ENCODE data around the gene CHRND.
"Not testable (repeated sequence)": the region's sequence is repeated elsewhere in the genome, so short reads cannot be mapped to it uniquely, and the experiment has no call there.

The CHRND gene

GRCh38 chr2:232550354-232551249 lies 24.6 kb downstream of the CHRND start, which contains the start of the genes EIF4E2 and TIGD1:
EIF4E2 (plus strand) TSS chr2:232550689; CDS start chr2:232550725, 36 bp downstream.
TIGD1 (minus strand) TSS chr2:232550557; CDS start chr2:232549882, 675 bp downstream.
- Histone ChIP-seq H3K9ac (ENCODE audit: low read depth, low read length) (peak within 1 kb of the TSS; percentile 93), H3K4me3 (ENCODE audit: low read length) (peak within 1 kb of the TSS; percentile 92), H3K27me3 (ENCODE audit: insufficient read depth, low read length) (no peaks in the 10 kb centered on the region), H3K9me3 (ENCODE audit: insufficient read depth, low read depth, low read length) (no peaks in the 10 kb centered on the region), H3K27ac (ENCODE audit: low read depth, low read length) (peak within 1 kb of the TSS; percentile 97), H3K4me1 (ENCODE audit: insufficient read depth, low read length) (peaks cover 3% of the 10 kb centered on the region; the same call in 1 of the 2 replicates), H3K36me3 (ENCODE audit: insufficient read depth, low read length) (peaks cover 38% of the 10 kb centered on the region)
- 1% methylated on average over 72 of the region's 81 CpGs for whole genome bisulfite sequencing

GRCh38 chr2:232551250-232551638 lies 25.3 kb downstream of the CHRND start:
- Histone ChIP-seq H3K9ac (ENCODE audit: low read depth, low read length) (peak overlapping the region; percentile 93), H3K9me3 (ENCODE audit: insufficient read depth, low read depth, low read length) (no peaks in the 10 kb centered on the region), H3K4me1 (ENCODE audit: insufficient read depth, low read length) (peaks cover 3% of the 10 kb centered on the region; the same call in 1 of the 2 replicates), H3K27me3 (ENCODE audit: insufficient read depth, low read length) (no peaks in the 10 kb centered on the region), H3K4me3 (ENCODE audit: low read length) (peak overlapping the region; percentile 92), H3K36me3 (ENCODE audit: insufficient read depth, low read length) (peaks cover 44% of the 10 kb centered on the region), H3K27ac (ENCODE audit: low read depth, low read length) (peak overlapping the region; percentile 97; the same call in 1 of the 2 replicates)
- WGBS, result 24% methylated on average over 7 of the region's 7 CpGs

- WGBS, result 92% methylated on average over 4 of the region's 4 CpGs
- no peak overlapping the region for H3K27ac ChIP-seq (ENCODE audit: low read depth, low read length)
- H3K27me3 ChIP-seq (ENCODE audit: insufficient read depth, low read length), result no peaks in the 10 kb centered on the region
- H3K9ac ChIP-seq (ENCODE audit: low read depth, low read length), result peak overlapping the region; percentile 93
- H3K4me1 ChIP-seq (ENCODE audit: insufficient read depth, low read length), result peaks cover 3% of the 10 kb centered on the region; the same call in 1 of the 2 replicates
- H3K36me3 ChIP-seq (ENCODE audit: insufficient read depth, low read length), result peaks cover 46% of the 10 kb centered on the region
- no peaks in the 10 kb centered on the region for H3K9me3 ChIP-seq (ENCODE audit: insufficient read depth, low read depth, low read length)
- H3K4me3 ChIP-seq (ENCODE audit: low read length), result peak overlapping the region; percentile 92
These were observed 25.8 kb downstream of the CHRND start for GRCh38 chr2:232551776-232552175.

- Histone ChIP-seq H3K9me3 (ENCODE audit: insufficient read depth, low read depth, low read length) (no peaks in the 10 kb centered on the region), H3K4me3 (ENCODE audit: low read length) (no peak overlapping the region), H3K27ac (ENCODE audit: low read depth, low read length) (no peak overlapping the region), H3K27me3 (ENCODE audit: insufficient read depth, low read length) (no peaks in the 10 kb centered on the region), H3K9ac (ENCODE audit: low read depth, low read length) (no peak overlapping the region), H3K36me3 (ENCODE audit: insufficient read depth, low read length) (peaks cover 78% of the 10 kb centered on the region), H3K4me1 (ENCODE audit: insufficient read depth, low read length) (peaks cover 2% of the 10 kb centered on the region; the same call in 1 of the 2 replicates)
- WGBS, result 92% methylated on average over 3 of the region's 3 CpGs
These were observed 30.5 kb downstream of the CHRND start for GRCh38 chr2:232556426-232556825.

GRCh38 chr2:232562515-232563151 lies 36.7 kb downstream of the CHRND start:
- no peaks in the 10 kb centered on the region for H3K27me3 ChIP-seq (ENCODE audit: insufficient read depth, low read length)
- 93% methylated on average over 7 of the region's 8 CpGs for WGBS
- H3K9ac ChIP-seq (ENCODE audit: low read depth, low read length), result no peak overlapping the region
- no peak overlapping the region for H3K27ac ChIP-seq (ENCODE audit: low read depth, low read length)
- H3K4me3 ChIP-seq (ENCODE audit: low read length), result no peak overlapping the region
- H3K36me3 ChIP-seq (ENCODE audit: insufficient read depth, low read length), result peaks cover 86% of the 10 kb centered on the region
- H3K4me1 ChIP-seq (ENCODE audit: insufficient read depth, low read length), result no peaks in the 10 kb centered on the region
- no peaks in the 10 kb centered on the region for H3K9me3 ChIP-seq (ENCODE audit: insufficient read depth, low read depth, low read length)

- Histone ChIP-seq H3K9me3 (ENCODE audit: insufficient read depth, low read depth, low read length) (no peaks in the 10 kb centered on the region), H3K36me3 (ENCODE audit: insufficient read depth, low read length) (peaks cover 86% of the 10 kb centered on the region), H3K4me1 (ENCODE audit: insufficient read depth, low read length) (no peaks in the 10 kb centered on the region), H3K27ac (ENCODE audit: low read depth, low read length) (no peak overlapping the region), H3K4me3 (ENCODE audit: low read length) (no peak overlapping the region), H3K27me3 (ENCODE audit: insufficient read depth, low read length) (no peaks in the 10 kb centered on the region), H3K9ac (ENCODE audit: low read depth, low read length) (no peak overlapping the region)
- WGBS, result 94% methylated on average over 2 of the region's 3 CpGs
These were observed 37.6 kb downstream of the CHRND start for GRCh38 chr2:232563580-232563979.

- H3K36me3 ChIP-seq (ENCODE audit: insufficient read depth, low read length), result peaks cover 84% of the 10 kb centered on the region
- no peak overlapping the region for H3K27ac ChIP-seq (ENCODE audit: low read depth, low read length)
- no peak overlapping the region for H3K9ac ChIP-seq (ENCODE audit: low read depth, low read length)
- H3K9me3 ChIP-seq (ENCODE audit: insufficient read depth, low read depth, low read length), result no peaks in the 10 kb centered on the region
- H3K4me3 ChIP-seq (ENCODE audit: low read length), result no peak overlapping the region
- no peaks in the 10 kb centered on the region for H3K4me1 ChIP-seq (ENCODE audit: insufficient read depth, low read length)
- H3K27me3 ChIP-seq (ENCODE audit: insufficient read depth, low read length), result no peaks in the 10 kb centered on the region
These were observed 41.8 kb downstream of the CHRND start for GRCh38 chr2:232567721-232568120.

GRCh38 chr2:232568161-232568560 lies 42.2 kb downstream of the CHRND start:
- peaks cover 85% of the 10 kb centered on the region for H3K36me3 ChIP-seq (ENCODE audit: insufficient read depth, low read length)
- 95% methylated on average over 4 of the region's 5 CpGs for WGBS

GRCh38 chr2:232569541-232569940 lies 43.6 kb downstream of the CHRND start:
- H3K9me3 ChIP-seq (ENCODE audit: insufficient read depth, low read depth, low read length), result no peaks in the 10 kb centered on the region
- H3K27me3 ChIP-seq (ENCODE audit: insufficient read depth, low read length), result no peaks in the 10 kb centered on the region
- H3K27ac ChIP-seq (ENCODE audit: low read depth, low read length), result no peak overlapping the region
- H3K36me3 ChIP-seq (ENCODE audit: insufficient read depth, low read length), result peaks cover 88% of the 10 kb centered on the region
- 96% methylated on average over 9 of the region's 9 CpGs for WGBS
- H3K9ac ChIP-seq (ENCODE audit: low read depth, low read length), result no peak overlapping the region
- H3K4me1 ChIP-seq (ENCODE audit: insufficient read depth, low read length), result no peaks in the 10 kb centered on the region
- H3K4me3 ChIP-seq (ENCODE audit: low read length), result no peak overlapping the region

More at GRCh38 chr2:232568161-232568560, 42.2 kb downstream of the CHRND start:
- no peaks in the 10 kb centered on the region for H3K27me3 ChIP-seq (ENCODE audit: insufficient read depth, low read length)
- H3K9me3 ChIP-seq (ENCODE audit: insufficient read depth, low read depth, low read length), result no peaks in the 10 kb centered on the region
- H3K27ac ChIP-seq (ENCODE audit: low read depth, low read length), result no peak overlapping the region
- no peak overlapping the region for H3K9ac ChIP-seq (ENCODE audit: low read depth, low read length)
- no peaks in the 10 kb centered on the region for H3K4me1 ChIP-seq (ENCODE audit: insufficient read depth, low read length)
- H3K4me3 ChIP-seq (ENCODE audit: low read length), result no peak overlapping the region

- WGBS, result 97% methylated on average over 5 of the region's 6 CpGs
- H3K27me3 ChIP-seq (ENCODE audit: insufficient read depth, low read length); H3K27ac ChIP-seq (ENCODE audit: low read depth, low read length); H3K9ac ChIP-seq (ENCODE audit: low read depth, low read length); H3K9me3 ChIP-seq (ENCODE audit: insufficient read depth, low read depth, low read length); H3K4me1 ChIP-seq (ENCODE audit: insufficient read depth, low read length); H3K4me3 ChIP-seq (ENCODE audit: low read length): not testable (repeated sequence)
- H3K36me3 ChIP-seq (ENCODE audit: insufficient read depth, low read length), result peaks cover 90% of the 10 kb centered on the region
These were observed 44.5 kb downstream of the CHRND start for GRCh38 chr2:232570481-232570880.

GRCh38 chr2:232571026-232571474 lies 45.1 kb downstream of the CHRND start:
- WGBS, result 94% methylated on average over 7 of the region's 7 CpGs
- no peaks in the 10 kb centered on the region for H3K27me3 ChIP-seq (ENCODE audit: insufficient read depth, low read length)
- H3K4me3 ChIP-seq (ENCODE audit: low read length), result no peak overlapping the region
- no peak overlapping the region for H3K9ac ChIP-seq (ENCODE audit: low read depth, low read length)
- H3K9me3 ChIP-seq (ENCODE audit: insufficient read depth, low read depth, low read length), result no peaks in the 10 kb centered on the region
- H3K27ac ChIP-seq (ENCODE audit: low read depth, low read length), result no peak overlapping the region
- no peaks in the 10 kb centered on the region for H3K4me1 ChIP-seq (ENCODE audit: insufficient read depth, low read length)
- peaks cover 85% of the 10 kb centered on the region for H3K36me3 ChIP-seq (ENCODE audit: insufficient read depth, low read length)
